IMR-90 (cell line): ENCODE measurements around the gene TEAD1. TPM values are rescaled to one million over a fixed set of nuclear protein-coding genes. Genes with fewer than 3 reads are reported as not detected.

ENCODE experiments used
- ATAC-seq: fragments of 200-7000 bp; cut with Tn5 transposase; 2 replicates; pipeline ENCODE4 v1.9.1; 2020; ENCODE audit warnings: low read depth, mild to moderate bottlenecking, moderate library complexity
- BruUV-seq: library from RNA; stranded (reverse); fragments of 400-500 nt; replicated peaks from 2 replicates; lab custom pipeline; 2021; lab: Mats Ljungman, UMichigan
- CTCF ChIA-PET: fragments of 300-600 bp; formaldehyde crosslinking; extraction: SDS; loops from one replicate; lab custom pipeline; 2021; ENCODE audit warnings: antibody characterized with exemption; lab: Yijun Ruan, JAX
- POLR2A ChIA-PET: fragments of 300-600 bp; sonication (Branson Sonifier 250); formaldehyde crosslinking; loops from one replicate; lab custom pipeline; 2022; ENCODE audit warnings: antibody characterized with exemption; ENCODE audit not compliant: unreplicated experiment; lab: Charles Lee
- DNase-seq: peaks from one replicate; pipeline ENCODE4 v3.0.0; 2013
- H2AFZ ChIP-seq: replicated peaks from 2 replicates; pipeline ENCODE3; 2013; ENCODE audit warnings: low read length, mild to moderate bottlenecking; ENCODE audit not compliant: poor library complexity
- H2AK5ac ChIP-seq: 2 replicates; pipeline ENCODE4 v1.6.1; 2013; ENCODE audit warnings: low read depth, low read length, inconsistent platforms
- H2AK9ac ChIP-seq: replicated peaks from 2 replicates; pipeline ENCODE3; 2013; ENCODE audit warnings: mild to moderate bottlenecking, low read depth, low read length, moderate library complexity; ENCODE audit not compliant: poor library complexity
- H2BK120ac ChIP-seq: 2 replicates; pipeline ENCODE4 v1.6.1; 2013; ENCODE audit warnings: low read depth, low read length, inconsistent platforms
- H2BK15ac ChIP-seq: 3 replicates; pipeline ENCODE4 v1.6.1; 2013; ENCODE audit warnings: low read depth, low read length, inconsistent platforms
- H2BK20ac ChIP-seq: 2 replicates; pipeline ENCODE4 v1.6.1; 2013; ENCODE audit warnings: low read depth, mild to moderate bottlenecking, inconsistent platforms, low read length, moderate library complexity
- H2BK5ac ChIP-seq: 2 replicates; pipeline ENCODE4 v1.6.1; 2013; ENCODE audit warnings: mild to moderate bottlenecking, low read depth, low read length, inconsistent platforms; ENCODE audit not compliant: poor library complexity, severe bottlenecking
- H3K14ac ChIP-seq: replicated peaks from 2 replicates; pipeline ENCODE4 v1.6.1; 2013; ENCODE audit warnings: low read depth, low read length, inconsistent platforms
- H3K18ac ChIP-seq: 2 replicates; pipeline ENCODE4 v1.6.1; 2013; ENCODE audit warnings: low read depth, low read length, control low read depth
- H3K23ac ChIP-seq: 2 replicates; pipeline ENCODE4 v1.6.1; 2013; ENCODE audit warnings: low read depth, low read length, inconsistent platforms
- H3K27ac ChIP-seq: 2 replicates; pipeline ENCODE4 v1.5.1; 2013; ENCODE audit warnings: mild to moderate bottlenecking, control low read depth, low read length; ENCODE audit not compliant: insufficient read depth
- H3K27me3 ChIP-seq: 2 replicates; pipeline ENCODE4 v1.6.1; 2013; ENCODE audit warnings: low read length; ENCODE audit not compliant: control insufficient read depth, insufficient read depth
- H3K36me3 ChIP-seq: 2 replicates; pipeline ENCODE4 v1.6.1; 2013; ENCODE audit warnings: low read length, mixed read lengths; ENCODE audit not compliant: control insufficient read depth, insufficient read depth
- H3K4ac ChIP-seq: 2 replicates; pipeline ENCODE4 v1.6.1; 2013; ENCODE audit warnings: low read depth, low read length, inconsistent platforms
- H3K4me1 ChIP-seq: 2 replicates; pipeline ENCODE4 v1.6.1; 2013; ENCODE audit warnings: low read length, mixed read lengths; ENCODE audit not compliant: control insufficient read depth, insufficient read depth
- H3K4me2 ChIP-seq: 2 replicates; pipeline ENCODE4 v1.6.1; 2013; ENCODE audit warnings: low read depth, mild to moderate bottlenecking, control low read depth, low read length, moderate library complexity
- H3K4me3 ChIP-seq: 2 replicates; pipeline ENCODE4 v1.5.1; 2013; ENCODE audit warnings: low read depth, mild to moderate bottlenecking, control low read depth, low read length, moderate library complexity; ENCODE audit not compliant: insufficient read depth
- H3K56ac ChIP-seq: 2 replicates; pipeline ENCODE4 v1.6.1; 2013; ENCODE audit warnings: low read length, inconsistent platforms; ENCODE audit not compliant: insufficient read depth; ENCODE audit errors: extremely low read depth
- H3K79me1 ChIP-seq, 2 experiments: 2 replicates each; pipeline ENCODE4 v1.6.1; 2013; ENCODE audit warnings: low read length in 2 of 2, inconsistent platforms in 1 of 2, low read depth in 1 of 2
- H3K9ac ChIP-seq: 2 replicates; pipeline ENCODE4 v1.6.1; 2013; ENCODE audit warnings: low read depth, low read length, control low read depth
- H3K9me1 ChIP-seq: 2 replicates; pipeline ENCODE4 v1.6.1; 2013; ENCODE audit warnings: low read length, inconsistent platforms; ENCODE audit not compliant: insufficient read depth
- H3K9me3 ChIP-seq: 2 replicates; pipeline ENCODE4 v1.6.1; 2013; ENCODE audit warnings: low read length; ENCODE audit not compliant: control insufficient read depth, insufficient read depth
- H4K20me1 ChIP-seq: 2 replicates; pipeline ENCODE4 v1.6.1; 2013; ENCODE audit warnings: low read length, inconsistent platforms; ENCODE audit not compliant: insufficient read depth
- H4K5ac ChIP-seq: 2 replicates; pipeline ENCODE4 v1.6.1; 2013; ENCODE audit warnings: mild to moderate bottlenecking, low read depth, low read length, control low read depth
- H4K8ac ChIP-seq, 2 experiments: 2 replicates each; pipeline ENCODE4 v1.6.1; 2013; ENCODE audit warnings: low read depth in 2 of 2, low read length in 2 of 2, control low read depth in 1 of 2, inconsistent platforms in 1 of 2
- H4K91ac ChIP-seq: 2 replicates; pipeline ENCODE4 v1.6.1; 2013; ENCODE audit warnings: low read depth, low read length, inconsistent platforms; ENCODE audit not compliant: insufficient read depth
- BHLHE40 ChIP-seq: fragments of 150-350 bp; IDR thresholded peaks from 2 replicates; pipeline ENCODE4 v1.6.1; 2016; ENCODE audit warnings: mild to moderate bottlenecking, low read depth, low read length
- CEBPB ChIP-seq: IDR thresholded peaks from 2 replicates; pipeline ENCODE4 v1.6.1; 2012; ENCODE audit warnings: low read depth, low read length, improper control_type of control experiment
- CHD1 ChIP-seq: IDR thresholded peaks from 2 replicates; pipeline ENCODE4 v1.6.1; 2012; ENCODE audit warnings: low read depth, low read length, improper control_type of control experiment
- ELK1 ChIP-seq: fragments of 150-350 bp; IDR thresholded peaks from 2 replicates; pipeline ENCODE4 v1.6.1; 2016; ENCODE audit warnings: low read depth, mild to moderate bottlenecking, low read length, moderate library complexity, borderline replicate concordance
- FOS ChIP-seq: fragments of 150-350 bp; IDR thresholded peaks from 2 replicates; pipeline ENCODE4 v1.6.1; 2016; ENCODE audit warnings: low read depth, low read length
- MAFK ChIP-seq: IDR thresholded peaks from 2 replicates; pipeline ENCODE4 v1.6.1; 2012; ENCODE audit warnings: low read depth, low read length, improper control_type of control experiment
- MAZ ChIP-seq: IDR thresholded peaks from 2 replicates; pipeline ENCODE4 v1.6.1; 2012; ENCODE audit warnings: low read depth, mild to moderate bottlenecking, low read length, improper control_type of control experiment, moderate library complexity, borderline replicate concordance
- MXI1 ChIP-seq: IDR thresholded peaks from 2 replicates; pipeline ENCODE4 v1.6.1; 2012; ENCODE audit warnings: low read depth, mild to moderate bottlenecking, low read length, moderate library complexity, borderline replicate concordance
- NFE2L2 ChIP-seq: fragments of 150-350 bp; IDR thresholded peaks from 2 replicates; pipeline ENCODE4 v1.6.1; 2016; ENCODE audit warnings: low read depth, mild to moderate bottlenecking, low read length
- POLR2A ChIP-seq: IDR thresholded peaks from 2 replicates; pipeline ENCODE4 v1.6.1; 2012; ENCODE audit warnings: mild to moderate bottlenecking, low read depth, low read length
- RAD21 ChIP-seq: IDR thresholded peaks from 2 replicates; pipeline ENCODE4 v1.6.1; 2012; ENCODE audit warnings: low read length, improper control_type of control experiment
- RCOR1 ChIP-seq: IDR thresholded peaks from 2 replicates; pipeline ENCODE4 v1.6.1; 2012; ENCODE audit warnings: mild to moderate bottlenecking, low read length, improper control_type of control experiment; ENCODE audit not compliant: insufficient replicate concordance
- RFX5 ChIP-seq: IDR thresholded peaks from 2 replicates; pipeline ENCODE4 v1.8.0; 2012; ENCODE audit warnings: low read depth, mild to moderate bottlenecking, low read length, moderate library complexity
- SMC3 ChIP-seq: fragments of 150-350 bp; IDR thresholded peaks from 2 replicates; pipeline ENCODE4 v1.6.1; 2016; ENCODE audit warnings: low read depth, mild to moderate bottlenecking, antibody characterized with exemption, low read length, moderate library complexity
- USF2 ChIP-seq: fragments of 150-350 bp; IDR thresholded peaks from 2 replicates; pipeline ENCODE4 v1.6.1; 2017; ENCODE audit warnings: mild to moderate bottlenecking, antibody characterized with exemption, low read length, low read depth
- WGBS, 2 experiments: methylation state at CpG; one replicate each; pipeline versions ENCODE4 v1.1.5 to v1.1.7; 2013; ENCODE audit warnings: missing lambda C conversion rate in 2 of 2; ENCODE audit not compliant: insufficient read length in 1 of 2; ENCODE audit errors: extremely low coverage in 2 of 2; 5-methylcytosine and 5-hydroxymethylcytosine counted together
- dilution Hi-C: fragments of 300-500 bp; cut with HindIII; formaldehyde crosslinking; loops from one replicate; pipeline ENCODE4 v1.14.3; 2018; ENCODE audit warnings: low sequenced_read_pairs; ENCODE audit not compliant: unreplicated experiment
- in situ Hi-C: fragments of 300-500 bp; cut with MboI; formaldehyde crosslinking; loops from 3 replicates; pipeline ENCODE4 v1.14.3; 2019; ENCODE audit warnings: low sequenced_read_pairs, inconsistent platforms, mixed read lengths
- intact Hi-C: fragments of 100-400 bp; cut with micrococcal nuclease; formaldehyde crosslinking; loops from 2 replicates; pipeline ENCODE4 v1.10.0; 2022
- polyA plus RNA-seq, 3 experiments: library from polyadenylated mRNA; depleted of rRNA; stranded (reverse); fragments of >200 nt; gene quantifications; 2 replicates each; pipeline ENCODE4 v1.2.3, GENCODE V29; 2012; ENCODE audit warnings: low replicate concordance in 1 of 3
- total RNA-seq: library from RNA; depleted of rRNA; stranded (reverse); fragments of >200 nt; gene quantifications from 2 replicates; pipeline ENCODE4 v1.2.3, GENCODE V29; 2012
- TF ChIP-seq, protein P1 (sequence below): conservative IDR thresholded peaks from 2 replicates; pipeline ENCODE4 v1.5.1; 2012; ENCODE audit warnings: mild to moderate bottlenecking, low read depth, low read length, improper control_type of control experiment

TEAD1 gene
- total and polyA plus RNA-seq, 2 of the 4 experiments (the other 2 are of a cell fraction) = 51.8 to 69.2 TPM

DNA sequence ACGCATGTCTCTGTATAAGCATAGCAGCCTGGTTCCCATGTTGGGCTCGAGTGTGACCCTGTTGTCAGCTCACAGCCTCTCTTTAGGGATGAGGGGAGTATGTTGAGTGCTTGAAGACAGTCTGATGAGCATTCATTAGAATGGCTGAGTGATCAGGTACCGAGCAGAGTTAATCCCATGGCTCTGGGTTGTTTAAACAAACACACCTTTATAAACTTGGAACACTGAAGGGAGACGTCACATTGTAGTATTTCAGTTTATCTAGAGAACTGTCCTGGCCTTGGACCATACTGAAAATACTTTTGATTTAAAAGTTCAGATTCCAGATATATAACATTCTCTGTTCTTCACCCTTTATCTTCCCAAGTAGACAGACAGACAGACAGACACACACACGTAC lies 76.0 kb downstream of the TEAD1 start:
- ATAC-seq = no peak
- no peak overlapping the region for H2AFZ ChIP-seq
- no peak overlapping the region for H4K8ac ChIP-seq
- no peak for DNase-seq
- no peak overlapping the region for H2AK5ac ChIP-seq
- no peaks in the 10 kb centered on the region for H3K9me3 ChIP-seq
- H2BK120ac ChIP-seq = no peak overlapping the region
- no peaks in the 10 kb centered on the region; the same call in 1 of the 2 replicates for H3K36me3 ChIP-seq
- H4K91ac ChIP-seq = no peak overlapping the region
- H3K27ac ChIP-seq = no peak overlapping the region
- H3K14ac ChIP-seq = 0 out of 2 replicates have a peak overlapping the region, but pooled peaks have one; percentile 9
- H3K79me1 ChIP-seq = peaks cover 20 to 94% of the 10 kb centered on the region in 2 experiments; a peak in 3 of 4 replicates
- ChIA-PET CTCF (no interaction called here), POLR2A (no interaction called here)
- intact Hi-C loops = no loop called here
- no peak overlapping the region for H3K56ac ChIP-seq
- in situ Hi-C loops = no loop called here
- 93% methylated on average over 2 of the region's 5 CpGs; no CpG with 5 or more reads in 1 of the 2 experiments for WGBS, 2 experiments
- dilution Hi-C loops = no loop called here
- TF ChIP-seq RAD21 (no peak), CHD1 (no peak), MXI1 (no peak), SMC3 (no peak), POLR2A (no peak), RCOR1 (no peak), ELK1 (no peak), CEBPB (no peak), MAZ (no peak), RFX5 (no peak), NFE2L2 (no peak), USF2 (no peak), FOS (no peak), MAFK (no peak), BHLHE40 (no peak)
- TF ChIP-seq, protein P1, sequence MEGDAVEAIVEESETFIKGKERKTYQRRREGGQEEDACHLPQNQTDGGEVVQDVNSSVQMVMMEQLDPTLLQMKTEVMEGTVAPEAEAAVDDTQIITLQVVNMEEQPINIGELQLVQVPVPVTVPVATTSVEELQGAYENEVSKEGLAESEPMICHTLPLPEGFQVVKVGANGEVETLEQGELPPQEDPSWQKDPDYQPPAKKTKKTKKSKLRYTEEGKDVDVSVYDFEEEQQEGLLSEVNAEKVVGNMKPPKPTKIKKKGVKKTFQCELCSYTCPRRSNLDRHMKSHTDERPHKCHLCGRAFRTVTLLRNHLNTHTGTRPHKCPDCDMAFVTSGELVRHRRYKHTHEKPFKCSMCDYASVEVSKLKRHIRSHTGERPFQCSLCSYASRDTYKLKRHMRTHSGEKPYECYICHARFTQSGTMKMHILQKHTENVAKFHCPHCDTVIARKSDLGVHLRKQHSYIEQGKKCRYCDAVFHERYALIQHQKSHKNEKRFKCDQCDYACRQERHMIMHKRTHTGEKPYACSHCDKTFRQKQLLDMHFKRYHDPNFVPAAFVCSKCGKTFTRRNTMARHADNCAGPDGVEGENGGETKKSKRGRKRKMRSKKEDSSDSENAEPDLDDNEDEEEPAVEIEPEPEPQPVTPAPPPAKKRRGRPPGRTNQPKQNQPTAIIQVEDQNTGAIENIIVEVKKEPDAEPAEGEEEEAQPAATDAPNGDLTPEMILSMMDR = no peak
- H2BK15ac ChIP-seq = no peak overlapping the region
- H4K20me1 ChIP-seq = peaks cover 99% of the 10 kb centered on the region
- no peak overlapping the region for H3K9ac ChIP-seq
- no peak overlapping the region for H3K4ac ChIP-seq
- H3K4me3 ChIP-seq = no peak overlapping the region
- no peak overlapping the region for H2AK9ac ChIP-seq
- H3K27me3 ChIP-seq = no peaks in the 10 kb centered on the region
- peaks cover 22% of the 10 kb centered on the region for H3K4me1 ChIP-seq
- no peak overlapping the region for H2BK5ac ChIP-seq
- no peak overlapping the region for H3K23ac ChIP-seq
- no peak overlapping the region for H2BK20ac ChIP-seq
- H4K5ac ChIP-seq = no peak overlapping the region
- H3K4me2 ChIP-seq = no peak overlapping the region
- no TSS peak for BruUV-seq
- H3K9me1 ChIP-seq = peaks cover 50% of the 10 kb centered on the region
- no peak overlapping the region for H3K18ac ChIP-seq
